Ovary (tissue), 3 donors: ENCODE results near the gene RSPH9.

Experiments used
- CTCF ChIP-seq, 3 donors: fragments of 450-650 bp in 2 of 3; fragments of 200-600 bp in 1 of 3; IDR thresholded peaks; one replicate each; pipeline versions ENCODE4 v1.5.1 to v1.8.0; 2016 to 2022; ENCODE audit warnings: antibody characterized with exemption in 3 of 3, mild to moderate bottlenecking in 1 of 3
- EP300 ChIP-seq: sonication (generic); formaldehyde crosslinking; IDR thresholded peaks from one replicate; pipeline ENCODE4 v1.6.1; 2017; ENCODE audit warnings: antibody characterized with exemption
- POLR2A ChIP-seq: fragments of 450-650 bp; IDR thresholded peaks from one replicate; pipeline ENCODE4 v1.6.1; 2017; ENCODE audit warnings: antibody characterized with exemption, mild to moderate bottlenecking, moderate library complexity
- donor health status: DM: no; HTN: no; CAD: no.

DNA sequence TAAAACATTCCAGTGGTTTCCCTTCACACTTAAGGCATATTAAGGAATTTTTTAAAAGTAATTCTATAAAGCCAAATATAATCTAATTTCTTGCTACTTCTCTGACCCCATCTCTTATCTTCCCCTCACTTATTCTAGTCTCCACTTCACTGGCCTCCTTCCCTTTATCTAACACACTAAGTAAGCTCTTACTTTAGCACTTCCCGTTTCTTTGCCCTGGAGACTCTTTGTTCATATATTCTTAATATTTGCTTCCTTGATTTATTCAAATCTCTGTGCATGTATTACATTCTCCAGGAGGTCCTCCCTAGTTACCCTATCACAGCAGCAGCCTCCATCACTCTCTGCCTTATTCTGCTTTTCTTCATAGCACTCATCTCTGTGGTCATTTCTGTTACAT, 36.0 kb upstream of the RSPH9 start:
- TF ChIP-seq POLR2A (no peak), CTCF (IDR thresholded peaks at IDR 0.05) (no peak), EP300 (no peak)
